Measurements from ENCODE around the gene CCDC192.
"Not testable (repeated sequence)": the region's sequence is repeated elsewhere in the genome, so short reads cannot be mapped to it uniquely, and the experiment has no call there.

CCDC192 gene

DNA sequence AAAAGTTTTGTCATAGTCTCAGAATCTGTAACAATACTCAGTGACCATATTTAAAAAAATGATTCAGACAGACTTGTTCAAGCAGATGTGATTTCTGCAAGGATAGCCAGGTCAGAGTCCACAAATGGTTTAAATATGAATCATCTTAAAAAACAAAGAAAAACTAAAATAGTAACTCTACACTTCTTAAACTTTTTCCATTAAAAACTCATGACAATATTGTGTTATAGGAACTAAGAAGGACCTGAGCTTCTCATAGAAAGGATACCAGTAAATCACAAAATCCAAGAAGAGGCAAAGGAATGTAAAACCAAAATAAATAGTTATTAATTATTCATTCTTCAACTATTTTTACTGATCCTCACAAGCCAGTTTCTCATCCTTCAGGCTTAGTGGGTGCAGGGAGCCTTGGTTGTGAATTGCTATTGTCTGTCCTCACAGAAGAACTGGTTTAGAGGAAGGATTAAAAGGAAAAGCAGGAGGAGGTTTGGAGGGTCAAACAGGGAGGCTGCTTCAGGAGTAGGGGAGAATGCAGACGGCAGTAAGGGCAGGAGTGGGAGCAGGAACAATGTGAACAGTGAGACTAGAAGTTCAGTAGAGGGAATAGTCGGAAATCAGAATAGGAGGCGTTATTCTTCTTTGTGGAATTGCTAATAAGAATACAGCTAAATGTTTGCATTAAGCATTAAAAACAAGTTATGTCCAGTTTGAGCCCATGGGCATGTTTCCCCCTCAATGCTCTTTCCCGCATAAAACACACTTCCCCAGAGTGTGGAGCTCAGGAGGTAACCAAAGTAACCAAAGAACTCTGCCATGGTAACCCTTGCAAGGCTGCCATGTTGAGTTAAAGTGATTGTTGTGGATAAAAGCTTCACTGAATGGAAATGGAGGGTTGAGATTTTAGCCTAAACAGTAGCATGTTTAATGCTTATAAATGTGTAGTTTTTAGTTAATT lies 110.7 kb downstream of the CCDC192 start:
- no peak for DNase-seq

DNA sequence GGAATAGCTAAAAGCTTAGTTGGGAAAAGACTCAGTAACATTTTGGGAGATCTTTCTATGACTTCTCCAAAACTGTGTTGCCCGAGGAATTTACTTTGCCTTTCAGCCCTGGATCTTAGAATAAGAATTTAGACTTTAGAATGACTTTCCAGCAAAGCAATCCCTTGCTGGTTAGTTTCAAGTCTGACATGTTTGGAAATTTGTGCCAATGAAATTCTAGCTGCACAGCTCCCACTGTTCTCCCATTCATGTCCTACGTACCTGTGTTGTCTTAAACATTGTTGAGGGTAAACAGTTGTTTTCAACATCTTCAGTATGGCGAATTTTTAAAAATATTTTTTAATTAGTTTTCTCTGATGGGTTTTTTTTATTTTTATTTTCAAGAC lies 111.4 kb downstream of the CCDC192 start:
- DNase-seq: no peak

GRCh38 chr5:127820910-127821553 lies 117.8 kb downstream of the CCDC192 start:
- DNase-seq: no peak

GRCh38 chr5:127821896-127822295 lies 118.7 kb downstream of the CCDC192 start:
- DNase-seq: no peak

DNA sequence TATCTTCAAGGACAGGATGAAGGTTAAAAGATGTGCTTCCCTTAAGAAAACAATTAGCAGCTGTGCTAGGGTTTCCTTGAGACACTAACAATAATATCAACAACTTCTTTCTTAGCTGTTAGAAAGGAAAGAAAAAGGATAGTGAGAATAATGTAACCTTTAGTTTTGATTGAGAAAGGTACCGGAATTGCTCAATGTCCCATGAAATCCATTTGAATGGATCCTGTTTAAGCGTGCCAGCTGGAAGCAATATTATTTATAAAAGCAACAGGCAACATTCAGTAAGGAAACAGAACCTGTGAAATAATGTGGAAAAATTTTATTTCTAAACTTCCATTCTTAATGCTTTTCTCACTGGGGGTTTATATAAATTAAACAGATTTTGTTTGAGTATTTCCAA lies 120.9 kb downstream of the CCDC192 start:
- no peak for DNase-seq

DNA sequence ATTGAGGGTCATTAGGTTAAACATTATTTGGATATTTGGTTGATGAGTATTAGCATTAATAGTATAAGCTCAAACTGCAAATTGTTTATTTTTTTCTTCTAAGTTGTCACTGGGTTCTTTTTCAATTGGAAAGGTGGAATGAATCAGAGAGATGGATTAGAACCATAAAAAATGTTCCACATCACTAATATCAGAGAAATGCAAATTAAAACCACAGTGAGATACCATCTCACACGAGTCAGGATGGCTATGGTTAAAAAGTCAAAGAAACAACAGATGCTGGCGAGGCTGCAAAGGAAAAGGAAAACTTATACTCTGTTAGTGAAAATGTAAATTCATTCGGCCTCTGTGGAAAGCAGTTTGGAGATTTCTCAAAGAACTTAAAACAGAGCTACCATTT lies 122.8 kb downstream of the CCDC192 start:
- no peak for DNase-seq

GRCh38 chr5:127827451-127827850 lies 124.3 kb downstream of the CCDC192 start:
- no peak for DNase-seq

- no peak for DNase-seq
These were observed 127.0 kb downstream of the CCDC192 start for GRCh38 chr5:127830157-127830556.

DNA sequence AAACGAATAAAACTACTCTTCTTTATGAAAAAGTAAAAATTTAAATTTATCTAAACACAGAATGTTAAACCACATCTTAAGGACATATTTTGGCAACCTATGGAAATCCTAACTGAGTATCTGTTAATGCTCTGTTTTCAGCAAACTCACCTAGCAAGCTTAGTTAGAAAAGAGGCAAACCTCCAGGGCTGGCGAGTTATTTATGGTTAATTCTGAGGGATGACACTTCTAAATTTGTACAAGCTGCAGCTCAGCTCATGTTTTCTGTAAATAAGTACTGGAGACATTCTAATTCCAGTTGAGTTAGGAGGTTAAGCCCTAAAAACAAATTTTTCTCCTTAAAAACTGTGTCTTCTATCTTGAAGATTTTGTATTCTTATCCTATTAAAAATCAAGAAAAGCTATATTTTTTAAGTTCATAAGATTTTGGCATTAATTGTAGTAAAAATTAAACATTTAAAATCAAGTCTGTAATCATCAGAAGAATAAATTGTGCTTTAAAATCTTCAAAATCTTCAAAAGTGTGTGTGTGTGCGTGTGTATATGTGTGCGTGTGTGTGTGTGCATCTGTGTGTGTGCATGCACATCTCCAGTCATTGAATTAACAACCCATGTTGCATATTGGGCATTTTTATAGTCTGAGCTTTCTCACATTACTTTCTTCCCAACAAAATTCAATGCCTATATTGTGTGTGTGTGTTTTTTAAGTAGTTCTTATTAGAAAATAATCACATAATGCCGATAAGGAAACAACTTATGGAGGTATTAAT lies 127.8 kb downstream of the CCDC192 start:
- DNase-seq: no peak

- no peak for DNase-seq
These were observed 128.9 kb downstream of the CCDC192 start for GRCh38 chr5:127832067-127832466.

DNA sequence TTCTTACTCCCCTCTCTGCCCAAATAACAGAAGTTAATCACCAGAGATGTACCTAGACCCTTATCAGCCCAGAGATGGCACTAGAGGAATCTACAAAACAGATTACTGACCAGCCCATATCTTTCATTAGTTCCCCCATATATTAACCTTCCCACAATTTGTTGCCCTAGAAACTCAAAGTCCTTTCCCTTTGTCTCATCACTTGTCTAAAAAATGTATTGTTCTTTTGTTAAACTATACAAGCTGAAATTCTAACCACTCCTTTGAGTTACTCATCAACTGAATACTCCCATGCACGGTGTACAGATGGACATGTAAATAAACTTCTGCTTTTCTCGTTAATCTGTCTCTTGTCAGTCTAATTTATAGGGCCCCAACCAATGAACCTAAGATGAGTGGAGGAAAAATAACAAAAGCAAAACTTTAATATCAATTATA lies 130.9 kb downstream of the CCDC192 start:
- peak; percentile 65 for DNase-seq

- peak; percentile 65 for DNase-seq
These were observed 131.4 kb downstream of the CCDC192 start for GRCh38 chr5:127834554-127834953.

DNA sequence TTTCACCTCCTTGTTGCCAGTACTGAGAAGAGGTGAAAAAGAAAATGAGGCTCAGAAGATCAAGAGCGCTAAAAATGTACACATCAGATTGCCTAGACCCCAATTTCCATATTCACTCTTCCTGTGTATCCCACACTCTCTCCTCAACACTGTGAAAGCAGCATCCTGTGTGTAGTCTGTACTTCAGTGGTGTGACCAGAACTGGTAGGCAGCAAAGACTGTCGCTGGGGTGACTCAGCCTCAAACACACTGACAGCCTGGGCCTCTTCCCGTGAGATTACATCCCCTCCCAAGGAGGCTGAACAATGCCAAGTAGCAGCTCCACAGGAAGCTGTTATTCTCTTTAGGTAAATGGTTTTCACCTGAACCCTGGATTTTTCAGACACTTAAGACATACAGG lies 135.5 kb downstream of the CCDC192 start:
- no peak for DNase-seq

DNA sequence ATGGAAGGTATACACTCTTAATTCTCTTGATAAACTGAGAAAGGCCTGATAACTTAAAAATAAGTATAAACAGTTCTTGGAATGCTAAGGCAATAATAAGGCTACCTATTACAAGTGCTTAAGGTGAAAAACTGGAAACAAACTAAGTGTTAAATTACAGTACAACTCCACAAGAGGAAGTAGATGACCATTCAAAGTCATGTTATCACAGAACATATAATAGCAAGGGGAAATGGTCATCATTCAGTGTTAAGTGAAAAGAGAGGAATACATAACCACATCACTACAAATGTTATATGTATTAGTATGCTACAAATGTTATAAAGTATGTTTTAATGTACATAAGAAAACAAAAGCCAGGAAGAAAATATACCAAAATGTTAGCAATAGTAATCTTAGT lies 135.9 kb downstream of the CCDC192 start:
- no peak for DNase-seq

DNA sequence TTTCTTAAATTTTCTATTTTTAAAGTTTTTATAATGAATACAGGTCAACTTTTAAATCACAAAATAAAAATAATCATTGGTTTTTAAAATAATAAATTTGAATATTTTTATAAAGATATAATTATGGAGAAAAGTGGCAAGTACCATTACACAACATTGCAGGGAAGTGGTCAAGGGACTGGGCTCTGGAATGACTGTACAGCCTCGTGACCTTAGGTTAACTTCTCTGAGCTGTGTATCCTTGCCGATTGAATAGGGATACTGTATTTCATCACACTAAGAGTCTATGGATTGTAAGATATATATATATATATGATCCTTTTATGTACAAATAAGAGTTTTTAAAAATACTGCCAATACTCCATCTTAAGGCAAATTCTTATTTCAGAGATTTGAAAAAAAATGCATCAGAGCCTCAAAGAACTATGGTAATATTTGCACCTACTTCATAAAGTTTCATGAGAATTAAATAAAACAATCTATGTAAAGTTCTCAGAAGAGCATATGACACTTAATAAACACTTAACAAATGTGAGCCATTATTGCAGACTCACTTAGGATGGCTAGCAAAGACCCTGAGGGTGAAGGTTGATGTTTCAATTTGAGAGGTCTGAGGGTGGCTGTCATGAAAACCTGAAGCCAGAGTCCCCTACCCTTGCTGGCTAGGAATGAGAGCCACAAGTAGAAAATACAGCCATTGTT lies 136.5 kb downstream of the CCDC192 start:
- no peak for DNase-seq

- no peak for DNase-seq
These were observed 137.0 kb downstream of the CCDC192 start for GRCh38 chr5:127840198-127840524.

GRCh38 chr5:127840809-127841208 lies 137.6 kb downstream of the CCDC192 start:
- no peak for DNase-seq

DNA sequence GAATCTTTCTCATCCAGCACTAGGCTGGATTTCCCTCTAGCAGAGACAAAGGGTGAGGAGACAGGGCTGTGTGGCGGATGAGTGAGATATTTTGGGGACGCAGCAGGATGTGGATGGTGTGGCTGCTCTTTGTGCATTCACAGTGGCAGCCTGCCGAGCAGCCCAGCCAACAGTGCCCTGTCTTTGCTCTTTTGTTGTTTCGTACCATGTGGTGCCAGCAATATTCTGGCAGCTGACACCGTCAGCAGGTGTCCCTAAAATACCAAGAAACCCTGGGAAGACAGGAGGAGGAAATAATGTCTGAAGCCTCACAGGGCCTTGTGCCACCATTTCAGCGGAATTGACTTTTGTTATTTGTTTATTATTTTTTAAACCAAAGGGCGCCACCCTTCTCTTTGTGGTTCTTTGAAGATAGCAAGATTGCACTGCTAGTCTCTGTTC lies 141.4 kb downstream of the CCDC192 start:
- DNase-seq: no peak

DNA sequence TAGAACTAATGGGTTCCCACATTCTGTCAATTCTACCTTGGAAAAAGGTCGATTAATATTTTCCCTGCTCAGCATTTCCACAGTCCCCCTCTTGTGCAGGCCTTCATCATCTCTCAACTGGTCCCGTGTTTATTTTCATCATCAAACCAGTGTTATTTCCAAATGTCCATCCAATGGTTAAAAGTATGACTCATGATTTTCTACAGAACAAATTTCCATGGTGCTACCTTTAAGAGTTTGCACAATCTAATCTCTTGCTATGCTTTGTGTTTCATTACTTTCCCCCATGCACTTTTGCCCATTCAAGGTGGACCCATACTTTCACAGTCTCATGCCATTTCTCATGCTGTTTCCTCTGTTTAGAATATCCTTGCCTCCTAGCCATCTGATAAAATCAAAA lies 143.7 kb downstream of the CCDC192 start:
- no peak for DNase-seq

GRCh38 chr5:127847641-127848040 lies 144.4 kb downstream of the CCDC192 start:
- not testable (repeated sequence) for DNase-seq

DNA sequence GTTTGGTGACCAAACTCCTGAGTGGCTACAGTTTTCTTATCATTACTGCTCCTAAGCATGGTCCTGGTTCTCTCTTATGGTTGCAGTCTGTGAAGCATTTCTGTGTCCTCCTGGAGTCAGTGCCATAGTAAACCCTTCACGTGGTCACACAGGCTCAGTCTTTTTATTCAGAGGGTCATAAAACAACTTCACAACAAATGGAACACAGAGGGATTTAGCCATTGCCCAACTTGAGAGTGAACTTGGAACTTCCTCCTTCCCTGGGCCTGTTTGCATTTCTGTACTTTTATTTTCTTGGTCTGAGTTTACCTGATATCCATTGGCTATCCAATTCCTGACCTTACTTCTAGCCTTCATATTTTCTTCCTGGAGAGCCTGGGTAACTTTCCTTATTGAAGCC lies 144.9 kb downstream of the CCDC192 start:
- DNase-seq: no peak

DNA sequence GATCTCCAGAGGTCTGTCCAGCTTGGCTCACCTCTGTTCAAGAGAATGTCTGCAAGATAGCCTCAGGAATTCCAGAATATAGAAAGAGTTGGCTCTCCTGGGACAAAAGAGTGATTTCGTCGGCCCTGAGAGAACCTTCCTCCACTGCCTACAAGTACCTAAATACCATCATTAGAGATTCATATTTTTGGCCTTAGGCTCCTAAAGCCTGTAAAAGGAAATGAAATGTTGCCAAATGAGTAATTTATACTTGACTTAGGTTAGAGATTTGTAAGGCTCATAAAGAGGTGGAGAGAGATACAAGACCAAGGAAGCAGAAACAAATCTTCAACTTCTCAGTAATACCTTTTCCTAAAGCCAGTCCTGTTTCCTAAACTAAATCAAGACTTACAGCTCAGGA lies 146.2 kb downstream of the CCDC192 start:
- no peak for DNase-seq

GRCh38 chr5:127849891-127850290 lies 146.7 kb downstream of the CCDC192 start:
- no peak for DNase-seq
